GM23248 (cell line): ENCODE data around the gene AKT2. TPM values are rescaled to one million over a fixed set of nuclear protein-coding genes. Genes with fewer than 3 reads are reported as not detected.

Source experiments
- DNase-seq: peaks from one replicate; pipeline ENCODE4 v3.0.0-alpha.2; 2015
- H2AFZ ChIP-seq: fragments of 200-600 bp; sonication (generic); 2 replicates; pipeline ENCODE4 v1.6.1; 2016; ENCODE audit warnings: antibody characterized with exemption
- H3F3A ChIP-seq: fragments of 200-600 bp; sonication (generic); 2 replicates; pipeline ENCODE4 v1.6.1; 2016; ENCODE audit warnings: mild to moderate bottlenecking, antibody characterized with exemption, mixed run types; ENCODE audit not compliant: insufficient read depth
- H3K27ac ChIP-seq: fragments of 200-600 bp; sonication (generic); 2 replicates; pipeline ENCODE4 v1.5.1; 2016; ENCODE audit warnings: mild to moderate bottlenecking
- H3K27me3 ChIP-seq: fragments of 200-600 bp; sonication (generic); replicated peaks from 2 replicates; pipeline ENCODE4 v1.6.1; 2016; ENCODE audit warnings: mild to moderate bottlenecking; ENCODE audit not compliant: insufficient read depth
- H3K36me3 ChIP-seq: fragments of 200-600 bp; sonication (generic); 2 replicates; pipeline ENCODE4 v1.6.1; 2016; ENCODE audit warnings: low read depth, mild to moderate bottlenecking
- H3K4me1 ChIP-seq: fragments of 200-600 bp; sonication (generic); 2 replicates; pipeline ENCODE4 v1.6.1; 2016; ENCODE audit warnings: mild to moderate bottlenecking; ENCODE audit not compliant: insufficient read depth
- H3K4me2 ChIP-seq: fragments of 200-600 bp; sonication (generic); one replicate; pipeline ENCODE4 v1.6.1; 2016; ENCODE audit warnings: mild to moderate bottlenecking; ENCODE audit not compliant: unreplicated experiment
- H3K4me3 ChIP-seq: fragments of 200-600 bp; sonication (generic); 2 replicates; pipeline ENCODE4 v1.5.1; 2016; ENCODE audit warnings: mild to moderate bottlenecking
- H3K79me2 ChIP-seq: fragments of 200-600 bp; sonication (generic); 2 replicates; pipeline ENCODE4 v1.6.1; 2016; ENCODE audit warnings: mild to moderate bottlenecking; ENCODE audit not compliant: insufficient read depth
- H3K9ac ChIP-seq: fragments of 200-600 bp; sonication (generic); 2 replicates; pipeline ENCODE4 v1.6.1; 2016; ENCODE audit warnings: mild to moderate bottlenecking
- H3K9me2 ChIP-seq: fragments of 200-600 bp; sonication (generic); 2 replicates; pipeline ENCODE4 v1.6.1; 2016; ENCODE audit warnings: mixed run types, mild to moderate bottlenecking, moderate library complexity; ENCODE audit not compliant: insufficient read depth
- H3K9me3 ChIP-seq: fragments of 200-600 bp; sonication (generic); one replicate; pipeline ENCODE4 v1.6.1; 2017; ENCODE audit warnings: low read depth
- H4K20me1 ChIP-seq: fragments of 200-600 bp; sonication (generic); 2 replicates; pipeline ENCODE4 v1.6.0; 2016; ENCODE audit not compliant: insufficient read depth
- EZH2 ChIP-seq: fragments of 200-600 bp; sonication (generic); IDR thresholded peaks from 2 replicates; pipeline ENCODE4 v1.6.1; 2018; ENCODE audit warnings: antibody characterized with exemption, mild to moderate bottlenecking; ENCODE audit not compliant: insufficient read depth, poor library complexity, severe bottlenecking
- EZH2phosphoT487 ChIP-seq: fragments of 200-600 bp; sonication (generic); IDR thresholded peaks from 2 replicates; pipeline ENCODE4 v1.6.1; 2018; ENCODE audit warnings: antibody characterized with exemption, moderate library complexity, mild to moderate bottlenecking, low read depth; ENCODE audit not compliant: insufficient read depth
- WGBS, 2 experiments: methylation state at CpG; one replicate each; pipeline ENCODE4 v1.1.6; 2015 to 2017; ENCODE audit warnings: low lambda C conversion rate in 2 of 2, low coverage in 1 of 2; ENCODE audit errors: missing lambda C conversion rate in 2 of 2; 5-methylcytosine and 5-hydroxymethylcytosine counted together
- in situ Hi-C: fragments of 300-500 bp; cut with MboI; formaldehyde crosslinking; loops from 2 replicates; pipeline ENCODE4 v1.15.0; 2020
- polyA plus RNA-seq: library from polyadenylated mRNA; unstranded; fragments of >200 nt; fragmentation: Nextera tagmentation; extraction: Ambion mirVana; gene quantifications from 2 replicates; pipeline ENCODE4 v1.2.1, GENCODE V29; 2016
- total RNA-seq: library from RNA; depleted of rRNA; stranded (reverse); fragments of >200 nt; shearing (Covaris generic); gene quantifications from 2 replicates; pipeline ENCODE4 v1.2.3, GENCODE V29; 2014

Gene AKT2
- total and polyA plus RNA-seq, 2 experiments from 2014 or later: 41.5 to 123 TPM

- no peak overlapping the region for H3K4me3 ChIP-seq
- in situ Hi-C loops: no loop called here
- DNase-seq: no peak
- no peaks in the 10 kb centered on the region; the same call in 1 of the 2 replicates for H3K36me3 ChIP-seq
- H3K9me2 ChIP-seq: no peaks in the 10 kb centered on the region
- H3K4me2 ChIP-seq: no peak overlapping the region
- no peaks in the 10 kb centered on the region for H3K9me3 ChIP-seq
- no peaks in the 10 kb centered on the region for H3K4me1 ChIP-seq
- H3K27me3 ChIP-seq: no peaks in the 10 kb centered on the region
- no peaks in the 10 kb centered on the region for H3K79me2 ChIP-seq
- H4K20me1 ChIP-seq: no peaks in the 10 kb centered on the region; the same call in 1 of the 2 replicates
- 95 to 97% methylated on average over 5 of the region's 5 CpGs for WGBS, 2 experiments
- no peak for TF ChIP-seq EZH2phosphoT487
- no peak overlapping the region for H3K27ac ChIP-seq
- H3K9ac ChIP-seq: no peak overlapping the region
- no peaks in the 10 kb centered on the region for H3F3A ChIP-seq
- no peak overlapping the region for H2AFZ ChIP-seq
Measured at GRCh38 chr19:40208602-40209001, 76.5 kb downstream of the AKT2 start.

DNA sequence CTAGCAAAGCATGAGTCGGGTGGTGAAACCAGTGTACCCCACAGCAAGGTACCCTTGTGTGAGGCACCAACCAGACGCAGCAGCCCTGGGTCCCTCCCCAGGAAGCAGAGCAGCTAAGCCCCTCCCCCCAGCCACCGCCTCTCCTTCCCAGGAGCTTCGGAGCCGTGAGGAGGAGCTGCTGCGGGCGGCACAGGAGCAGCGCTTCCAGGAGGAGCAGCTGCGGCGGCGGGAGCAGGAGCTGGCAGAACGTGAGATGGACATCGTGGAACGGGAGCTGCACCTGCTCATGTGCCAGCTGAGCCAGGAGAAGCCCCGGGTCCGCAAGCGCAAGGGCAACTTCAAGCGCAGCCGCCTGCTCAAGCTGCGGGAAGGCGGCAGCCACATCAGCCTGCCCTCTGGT is 79.4 kb downstream of the AKT2 start:
- Histone ChIP-seq H2AFZ (no peak overlapping the region), H3K9me2 (no peaks in the 10 kb centered on the region)

DNA sequence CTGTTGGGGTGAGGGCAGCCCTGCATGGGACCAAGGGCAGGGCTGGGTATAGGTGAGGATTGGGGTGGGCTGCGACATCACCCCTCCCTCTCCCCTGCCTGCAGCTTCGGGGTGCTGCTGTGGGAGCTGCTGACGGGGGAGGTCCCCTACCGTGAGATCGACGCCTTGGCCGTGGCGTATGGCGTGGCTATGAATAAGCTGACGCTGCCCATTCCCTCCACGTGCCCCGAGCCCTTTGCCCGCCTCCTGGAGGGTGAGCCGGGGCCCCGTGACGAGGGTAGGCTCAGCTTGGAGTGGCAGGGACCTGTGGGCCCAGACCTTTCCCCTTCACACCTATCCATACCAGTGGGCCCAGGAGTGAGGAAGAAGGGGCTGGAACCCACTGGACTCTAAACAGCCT is 80.8 kb downstream of the AKT2 start:
- in situ Hi-C loops: no loop called here
- Histone ChIP-seq H3K9me3 (no peaks in the 10 kb centered on the region), H3K27me3 (no peaks in the 10 kb centered on the region), H3F3A (no peaks in the 10 kb centered on the region), H3K36me3 (no peaks in the 10 kb centered on the region), H2AFZ (no peak overlapping the region), H3K4me2 (no peak overlapping the region), H3K27ac (no peak overlapping the region), H3K9ac (no peak overlapping the region), H4K20me1 (no peaks in the 10 kb centered on the region; the same call in 1 of the 2 replicates), H3K4me3 (no peak overlapping the region), H3K4me1 (no peaks in the 10 kb centered on the region), H3K79me2 (no peaks in the 10 kb centered on the region), H3K9me2 (no peaks in the 10 kb centered on the region)
- no peak for DNase-seq
- 93 to 97% methylated on average over 16 of the region's 16 CpGs for WGBS, 2 experiments
- TF ChIP-seq EZH2phosphoT487: no peak
- no peak for TF ChIP-seq EZH2

More for the DNA sequence above, 79.4 kb downstream of the AKT2 start:
- no peak for DNase-seq
- Histone ChIP-seq H3F3A (no peaks in the 10 kb centered on the region), H4K20me1 (no peaks in the 10 kb centered on the region; the same call in 1 of the 2 replicates), H3K4me1 (no peaks in the 10 kb centered on the region), H3K36me3 (no peaks in the 10 kb centered on the region; the same call in 1 of the 2 replicates), H3K9ac (no peak overlapping the region), H3K9me3 (no peaks in the 10 kb centered on the region), H3K4me3 (no peak overlapping the region), H3K27ac (no peak overlapping the region), H3K27me3 (no peaks in the 10 kb centered on the region), H3K4me2 (no peak overlapping the region), H3K79me2 (no peaks in the 10 kb centered on the region)
- no peak for TF ChIP-seq EZH2
- no peak for TF ChIP-seq EZH2phosphoT487
- in situ Hi-C loops: no loop called here
- 95 to 99% methylated on average over 19 to 21 of the region's 21 CpGs for WGBS, 2 experiments

DNA sequence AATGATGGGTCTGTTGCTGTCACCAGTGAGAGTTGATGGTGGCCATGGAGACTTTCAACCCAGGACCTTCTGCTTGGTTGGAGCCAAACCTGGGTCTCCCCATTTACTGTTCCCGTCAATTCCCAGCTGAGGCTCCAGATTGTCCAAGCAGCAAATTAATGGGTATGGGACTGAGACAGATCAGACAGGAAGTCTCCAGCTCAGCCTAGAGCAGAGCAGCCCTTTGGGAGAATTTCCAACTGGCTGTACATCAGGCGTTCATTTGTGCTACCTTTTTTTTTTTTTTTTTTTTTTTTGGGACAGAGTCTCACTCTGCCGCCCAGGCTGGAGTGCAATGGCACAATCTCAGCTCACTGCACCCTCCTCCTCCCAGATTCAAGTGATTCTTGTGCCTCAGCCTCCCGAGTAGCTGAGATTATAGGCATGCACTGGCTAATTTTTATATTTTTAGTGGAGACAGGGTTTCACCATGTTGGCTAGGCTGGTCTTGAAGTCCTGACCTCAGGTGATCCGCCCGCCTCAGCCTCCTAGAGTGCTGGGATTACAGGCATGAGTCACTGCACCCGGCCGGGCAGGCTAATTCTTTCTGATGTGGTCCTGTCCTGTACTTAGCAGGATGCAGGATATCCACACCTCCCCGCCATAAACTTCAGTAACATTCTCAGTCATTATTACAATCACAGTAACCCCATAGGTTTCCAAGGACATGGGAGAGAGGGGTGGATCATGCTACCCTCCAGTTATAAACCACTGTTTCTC is 84.6 kb downstream of the AKT2 start:
- in situ Hi-C loops: no loop called here
- Histone ChIP-seq H3K27me3 (no peaks in the 10 kb centered on the region), H3K27ac (no peak overlapping the region), H3K4me2 (no peak overlapping the region), H3K4me3 (no peak overlapping the region), H3K9me2 (no peaks in the 10 kb centered on the region), H3K79me2 (no peaks in the 10 kb centered on the region), H4K20me1 (no peaks in the 10 kb centered on the region), H3F3A (no peaks in the 10 kb centered on the region), H3K9ac (no peak overlapping the region), H3K4me1 (no peaks in the 10 kb centered on the region), H3K36me3 (no peaks in the 10 kb centered on the region), H2AFZ (no peak overlapping the region), H3K9me3 (no peaks in the 10 kb centered on the region)
- TF ChIP-seq EZH2: no peak
- no peak for TF ChIP-seq EZH2phosphoT487
- DNase-seq: no peak
- WGBS, 2 experiments: 69 to 70% methylated on average over 9 of the region's 9 CpGs
